Mesenchymal stem cell (in vitro differentiated cells and primary cell): Measurements from ENCODE around the gene PSME2.

Experiments
- DNase-seq: peaks from one replicate; pipeline ENCODE4 v3.0.0-alpha.2; 2013
- H2AFZ ChIP-seq: one replicate; pipeline ENCODE4 v1.6.1; 2013; ENCODE audit warnings: low read depth, mild to moderate bottlenecking, control low read depth, inconsistent platforms, low read length, moderate library complexity
- H2AK5ac ChIP-seq: 2 replicates; pipeline ENCODE4 v1.6.1; 2013; ENCODE audit warnings: low read length, moderate library complexity, mild to moderate bottlenecking, inconsistent platforms; ENCODE audit not compliant: severe bottlenecking
- H2BK120ac ChIP-seq: one replicate; pipeline ENCODE4 v1.6.1; 2013; ENCODE audit warnings: low read depth, mild to moderate bottlenecking, inconsistent platforms, low read length, moderate library complexity
- H2BK12ac ChIP-seq, 2 experiments: one replicate each; pipeline ENCODE4 v1.6.1; 2013; ENCODE audit warnings: inconsistent platforms in 2 of 2, low read length in 2 of 2, mild to moderate bottlenecking in 2 of 2, moderate library complexity in 2 of 2, control low read depth in 1 of 2
- H2BK15ac ChIP-seq: one replicate; pipeline ENCODE4 v1.6.1; 2013; ENCODE audit warnings: mild to moderate bottlenecking, low read depth, inconsistent platforms; ENCODE audit not compliant: poor library complexity, severe bottlenecking
- H2BK5ac ChIP-seq: 2 replicates; pipeline ENCODE4 v1.6.1; 2013; ENCODE audit warnings: low read depth, mild to moderate bottlenecking, low read length, control low read depth, inconsistent platforms; ENCODE audit not compliant: poor library complexity, severe bottlenecking
- H3K14ac ChIP-seq, 2 experiments: one replicate each; pipeline ENCODE4 v1.6.1; 2013; ENCODE audit warnings: inconsistent platforms in 2 of 2, low read length in 2 of 2, control low read depth in 1 of 2, mild to moderate bottlenecking in 1 of 2, moderate library complexity in 1 of 2
- H3K18ac ChIP-seq, 2 experiments: one replicate each; pipeline ENCODE4 v1.6.1; 2013; ENCODE audit warnings: inconsistent platforms in 2 of 2, low read length in 2 of 2, control low read depth in 1 of 2, low read depth in 1 of 2, mild to moderate bottlenecking in 1 of 2
- H3K23ac ChIP-seq, 2 experiments: one replicate each; pipeline ENCODE4 v1.6.1; 2013; ENCODE audit warnings: inconsistent platforms in 2 of 2, low read length in 2 of 2, mild to moderate bottlenecking in 2 of 2, moderate library complexity in 2 of 2, control low read depth in 1 of 2
- H3K27ac ChIP-seq: 2 replicates; pipeline ENCODE4 v1.5.1; 2013; ENCODE audit warnings: mild to moderate bottlenecking, moderate library complexity, low read length, control low read depth, inconsistent platforms; ENCODE audit not compliant: poor library complexity, severe bottlenecking
- H3K27me3 ChIP-seq, 2 experiments: 2 replicates each; pipeline versions ENCODE4 v1.6.1 to v1.7.0; 2013; ENCODE audit warnings: low read length in 2 of 2, mild to moderate bottlenecking in 2 of 2, moderate library complexity in 2 of 2, control low read depth in 1 of 2, inconsistent platforms in 1 of 2; ENCODE audit not compliant: control insufficient read depth in 1 of 2, insufficient read depth in 1 of 2
- H3K36me3 ChIP-seq, 2 experiments: 2 replicates each; pipeline versions ENCODE4 v1.6.1 to v1.7.0; 2013; ENCODE audit warnings: low read length in 2 of 2, control low read depth in 1 of 2, inconsistent platforms in 1 of 2, low read depth in 1 of 2, mild to moderate bottlenecking in 1 of 2; ENCODE audit not compliant: insufficient read depth in 2 of 2, control insufficient read depth in 1 of 2
- H3K4ac ChIP-seq, 2 experiments: one replicate each; pipeline ENCODE4 v1.6.1; 2013; ENCODE audit warnings: inconsistent platforms in 2 of 2, low read length in 2 of 2, mild to moderate bottlenecking in 2 of 2, moderate library complexity in 2 of 2, control low read depth in 1 of 2, low read depth in 1 of 2
- H3K4me1 ChIP-seq: 2 replicates; pipeline ENCODE4 v1.6.1; 2013; ENCODE audit warnings: low read depth, low read length, control low read depth; ENCODE audit not compliant: control insufficient read depth, insufficient read depth
- H3K4me2 ChIP-seq: 2 replicates; pipeline ENCODE4 v1.6.1; 2013; ENCODE audit warnings: low read length, mild to moderate bottlenecking, inconsistent platforms; ENCODE audit not compliant: poor library complexity, severe bottlenecking
- H3K4me3 ChIP-seq, 2 experiments: 2 replicates each; pipeline versions ENCODE4 v1.5.1 to v1.7.0; 2013; ENCODE audit warnings: low read length in 2 of 2, mild to moderate bottlenecking in 2 of 2, control low read depth in 1 of 2, low read depth in 1 of 2; ENCODE audit not compliant: insufficient read depth in 1 of 2
- H3K79me1 ChIP-seq: replicated peaks from 2 replicates; pipeline ENCODE4 v1.6.1; 2013; ENCODE audit warnings: mild to moderate bottlenecking, control low read depth, low read length, inconsistent platforms; ENCODE audit not compliant: poor library complexity, severe bottlenecking
- H3K9ac ChIP-seq: 2 replicates; pipeline ENCODE4 v1.7.0; 2013; ENCODE audit warnings: mild to moderate bottlenecking, low read length, moderate library complexity
- H3K9me3 ChIP-seq: 2 replicates; pipeline ENCODE4 v1.7.0; 2013; ENCODE audit warnings: mild to moderate bottlenecking, low read length; ENCODE audit not compliant: control insufficient read depth
- H4K8ac ChIP-seq: one replicate; pipeline ENCODE4 v1.6.1; 2013; ENCODE audit warnings: inconsistent platforms, mild to moderate bottlenecking, low read length, moderate library complexity
- H4K91ac ChIP-seq: one replicate; pipeline ENCODE4 v1.6.1; 2013; ENCODE audit warnings: mild to moderate bottlenecking, low read length, inconsistent platforms
- WGBS: methylation state at CpG from one replicate; pipeline ENCODE4 v1.1.7; 2013; ENCODE audit warnings: mixed read lengths; 5-methylcytosine and 5-hydroxymethylcytosine counted together

Gene PSME2

DNA sequence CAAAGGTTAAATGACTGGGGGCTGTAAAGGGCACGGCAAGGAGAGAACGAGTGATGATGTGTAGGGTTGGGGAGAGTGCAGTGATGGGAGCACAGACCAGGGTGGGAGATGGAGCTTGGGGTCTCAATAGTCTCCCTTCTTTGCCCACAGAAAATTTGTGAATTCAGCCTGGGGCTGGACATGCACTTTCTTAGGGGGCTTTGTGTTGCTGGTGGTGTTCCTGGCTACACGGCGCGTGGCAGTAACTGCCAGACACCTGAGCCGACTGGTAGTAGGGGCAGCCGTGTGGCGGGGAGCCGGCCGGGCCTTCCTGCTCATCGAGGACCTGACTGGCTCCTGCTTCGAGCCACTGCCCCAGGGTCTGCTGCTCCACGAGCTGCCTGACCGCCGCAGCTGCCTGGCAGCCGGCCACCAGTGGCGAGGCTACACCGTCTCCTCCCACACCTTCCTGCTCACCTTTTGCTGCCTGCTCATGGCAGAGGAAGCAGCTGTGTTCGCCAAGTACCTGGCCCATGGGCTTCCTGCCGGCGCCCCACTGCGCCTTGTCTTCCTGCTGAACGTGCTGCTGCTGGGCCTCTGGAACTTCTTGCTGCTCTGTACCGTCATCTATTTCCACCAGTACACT, 14.2 kb downstream of the PSME2 start:
- Histone ChIP-seq H3K4me3 (no peak overlapping the region), H2BK12ac (no peak overlapping the region), H2BK120ac (no peak overlapping the region), H3K23ac (no peak overlapping the region), H3K4me1 (peaks cover 11% of the 10 kb centered on the region), H3K14ac (no peak overlapping the region), H3K27ac (no peak overlapping the region), H3K4ac (no peak overlapping the region), H3K18ac (no peak overlapping the region), H3K36me3 (peaks cover under 1 to 12% of the 10 kb centered on the region in 2 experiments), H2AK5ac (no peak overlapping the region), H2BK5ac (no peak overlapping the region), H4K8ac (peak overlapping the region; percentile 36), H3K9me3 (no peaks in the 10 kb centered on the region), H2BK15ac (no peak overlapping the region), H2AFZ (no peak overlapping the region), H3K79me1 (peaks cover 9% of the 10 kb centered on the region), H3K4me2 (no peak overlapping the region), H4K91ac (no peak overlapping the region), H3K9ac (no peak overlapping the region), H3K27me3 (no peaks in the 10 kb centered on the region)
- 88% methylated on average over 24 of the region's 24 CpGs for WGBS
- no peak for DNase-seq

DNA sequence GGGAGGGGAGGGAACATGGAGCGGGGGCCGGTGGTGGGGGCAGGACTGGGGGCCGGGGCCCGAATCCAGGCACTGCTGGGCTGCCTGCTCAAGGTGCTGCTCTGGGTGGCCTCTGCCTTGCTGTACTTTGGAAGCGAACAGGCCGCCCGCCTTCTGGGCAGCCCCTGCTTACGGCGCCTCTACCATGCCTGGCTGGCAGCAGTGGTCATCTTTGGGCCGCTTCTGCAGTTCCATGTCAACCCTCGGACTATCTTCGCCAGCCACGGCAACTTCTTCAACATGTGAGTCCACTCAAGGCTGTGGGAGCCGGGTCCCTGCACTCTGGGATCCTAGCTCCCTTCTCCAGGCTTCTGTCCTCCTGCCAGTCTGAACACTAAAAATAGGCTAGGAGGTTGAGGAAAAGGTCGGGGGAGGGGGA, 14.9 kb downstream of the PSME2 start:
- no peak overlapping the region for H3K9ac ChIP-seq
- no peak overlapping the region for H3K18ac ChIP-seq
- no peak overlapping the region for H2AK5ac ChIP-seq
- H3K4ac ChIP-seq, result no peak overlapping the region
- H3K4me3 ChIP-seq, result no peak overlapping the region
- 91% methylated on average over 15 of the region's 15 CpGs for WGBS
- peaks cover 6% of the 10 kb centered on the region for H3K4me1 ChIP-seq
- H2BK120ac ChIP-seq, result no peak overlapping the region
- H2BK5ac ChIP-seq, result no peak overlapping the region
- H3K79me1 ChIP-seq, result peaks cover 3% of the 10 kb centered on the region
- H2BK12ac ChIP-seq, result no peak overlapping the region
- no peak for DNase-seq
- no peak overlapping the region for H3K14ac ChIP-seq
- no peaks in the 10 kb centered on the region for H3K27me3 ChIP-seq
- no peaks in the 10 kb centered on the region for H3K9me3 ChIP-seq
- no peak overlapping the region for H2BK15ac ChIP-seq
- no peak overlapping the region for H3K27ac ChIP-seq
- no peak overlapping the region for H4K91ac ChIP-seq
- H4K8ac ChIP-seq, result no peak overlapping the region
- no peak overlapping the region for H3K23ac ChIP-seq
- no peak overlapping the region for H3K4me2 ChIP-seq
- peaks cover 0 to 12% of the 10 kb centered on the region in 2 experiments for H3K36me3 ChIP-seq
- no peak overlapping the region for H2AFZ ChIP-seq

DNA sequence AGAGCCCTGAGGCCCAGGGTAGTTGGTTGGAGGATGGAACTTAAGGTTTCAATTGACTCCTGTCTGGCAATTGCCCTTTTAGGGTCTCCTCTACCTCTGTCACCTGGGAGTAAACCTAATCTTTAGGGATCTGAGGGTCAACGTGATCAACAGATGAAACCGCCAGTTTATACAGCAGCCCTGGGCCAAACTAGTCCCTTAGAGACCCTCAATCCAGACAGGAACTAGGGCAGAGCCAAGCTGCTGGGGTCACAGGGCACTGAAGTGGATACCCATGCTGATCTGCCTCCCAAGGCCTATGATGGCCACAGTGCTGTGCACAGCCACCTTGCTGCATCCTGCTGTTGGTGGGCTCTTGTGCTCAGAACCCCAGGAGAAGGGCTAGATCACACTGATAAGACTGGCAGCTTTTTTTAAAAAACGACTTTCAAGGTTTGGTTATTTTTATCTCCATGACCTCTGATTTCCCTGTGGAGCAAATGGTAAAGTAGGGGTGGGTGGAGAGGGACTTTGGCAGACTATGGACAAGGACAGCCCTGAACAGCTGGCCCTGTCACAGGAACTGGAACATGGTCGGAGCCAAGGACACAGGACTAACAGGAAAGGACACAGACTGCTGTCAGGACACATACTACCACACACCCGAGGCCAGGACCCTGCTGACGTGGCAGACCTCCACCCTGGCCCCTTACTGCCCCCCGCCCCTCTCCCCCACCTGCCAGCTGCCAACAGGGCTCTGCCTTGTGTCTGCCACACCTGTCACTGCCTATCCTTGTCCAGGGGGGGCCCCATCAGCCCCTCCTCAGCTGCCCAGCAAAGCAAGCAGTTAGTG, 15.5 kb downstream of the PSME2 start:
- no peak overlapping the region for H2BK12ac ChIP-seq
- no peak overlapping the region for H2AK5ac ChIP-seq
- no peak overlapping the region for H2BK120ac ChIP-seq
- H2AFZ ChIP-seq, result no peak overlapping the region
- no peak overlapping the region for H3K4ac ChIP-seq
- 75% methylated on average over 6 of the region's 7 CpGs for WGBS
- H2BK5ac ChIP-seq, result no peak overlapping the region
- H3K27ac ChIP-seq, result no peak overlapping the region
- H3K23ac ChIP-seq, result no peak overlapping the region
- no peaks in the 10 kb centered on the region for H3K27me3 ChIP-seq
- no peaks in the 10 kb centered on the region for H3K9me3 ChIP-seq
- no peak overlapping the region for H3K4me3 ChIP-seq
- H2BK15ac ChIP-seq, result no peak overlapping the region
- no peak overlapping the region for H3K4me2 ChIP-seq
- peaks cover 0 to 12% of the 10 kb centered on the region in 2 experiments for H3K36me3 ChIP-seq
- H3K79me1 ChIP-seq, result no peaks in the 10 kb centered on the region
- no peak overlapping the region for H4K91ac ChIP-seq
- no peak overlapping the region for H3K18ac ChIP-seq
- H3K4me1 ChIP-seq, result peaks cover 4% of the 10 kb centered on the region
- DNase-seq, result no peak
- no peak overlapping the region for H3K9ac ChIP-seq
- H4K8ac ChIP-seq, result no peak overlapping the region
- H3K14ac ChIP-seq, result no peak overlapping the region

DNA sequence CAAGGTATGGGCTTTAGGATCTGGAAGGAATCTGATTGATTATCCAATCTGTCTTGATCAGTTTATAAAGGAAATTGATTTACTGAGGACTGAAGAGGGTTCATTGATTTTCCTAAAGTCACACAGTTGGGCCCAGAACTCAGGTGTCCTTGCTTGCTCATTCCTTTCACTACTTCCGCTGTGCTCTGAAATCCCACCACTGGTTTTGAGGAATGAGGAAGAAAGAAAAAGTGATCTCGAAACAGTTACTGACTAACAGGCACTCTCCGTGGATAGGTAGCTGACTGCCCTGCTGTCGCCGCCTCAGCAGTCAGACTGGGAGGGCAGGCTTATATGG, 16.1 kb downstream of the PSME2 start, which contains the start of gene FITM1:
FITM1 (plus strand) TSS at position 280 of the 337 bp plus-strand sequence. CDS start 905 bp downstream, outside the sequence.
- no peak within 1 kb of the TSS for H2BK12ac ChIP-seq
- H3K14ac ChIP-seq, result no peak within 1 kb of the TSS
- peaks cover 0 to 12% of the 10 kb centered on the region in 2 experiments for H3K36me3 ChIP-seq
- H3K18ac ChIP-seq, result no peak within 1 kb of the TSS
- 89% methylated on average over 5 of the region's 5 CpGs for WGBS
- H3K9me3 ChIP-seq, result no peaks in the 10 kb centered on the region
- H3K4me2 ChIP-seq, result no peak within 1 kb of the TSS
- no peaks in the 10 kb centered on the region for H3K79me1 ChIP-seq
- peaks cover under 1% of the 10 kb centered on the region for H3K4me1 ChIP-seq
- no peak within 1 kb of the TSS for H2AK5ac ChIP-seq
- no peak within 1 kb of the TSS for H2BK15ac ChIP-seq
- H2BK5ac ChIP-seq, result no peak within 1 kb of the TSS
- H3K27me3 ChIP-seq, result no peaks in the 10 kb centered on the region
- no peak within 1 kb of the TSS for H4K91ac ChIP-seq
- H3K9ac ChIP-seq, result no peak within 1 kb of the TSS
- no peak within 1 kb of the TSS for H3K23ac ChIP-seq
- no peak for DNase-seq
- no peak within 1 kb of the TSS for H2BK120ac ChIP-seq
- no peak within 1 kb of the TSS for H3K27ac ChIP-seq
- no peak within 1 kb of the TSS for H4K8ac ChIP-seq
- H3K4me3 ChIP-seq, result no peak within 1 kb of the TSS
- no peak within 1 kb of the TSS for H2AFZ ChIP-seq
- H3K4ac ChIP-seq, result no peak within 1 kb of the TSS
